HG03460 (cell line): ENCODE data around the gene CCDC66.

Source experiments
- ATAC-seq: cut with Tn5 transposase; IDR thresholded peaks from one replicate; pipeline ENCODE4 v1.9.1; 2021; ENCODE audit not compliant: unreplicated experiment

CCDC66 gene

GRCh38 chr3:56620371-56620770, 63.4 kb downstream of the CCDC66 start:
- ATAC-seq: no peak

- ATAC-seq: no peak
Observed at GRCh38 chr3:56621681-56622080, 64.7 kb downstream of the CCDC66 start.

GRCh38 chr3:56622381-56622780, 65.4 kb downstream of the CCDC66 start:
- no peak for ATAC-seq

GRCh38 chr3:56624725-56625124, 67.8 kb downstream of the CCDC66 start:
- no peak for ATAC-seq

GRCh38 chr3:56629047-56629446, 72.1 kb downstream of the CCDC66 start:
- peak; percentile 80 for ATAC-seq

- peak; percentile 30 for ATAC-seq
Observed at GRCh38 chr3:56629451-56629850, 72.5 kb downstream of the CCDC66 start.

- no peak for ATAC-seq
Observed at GRCh38 chr3:56630966-56631365, 74.0 kb downstream of the CCDC66 start.

GRCh38 chr3:56633181-56633580, 76.2 kb downstream of the CCDC66 start:
- ATAC-seq: no peak

- ATAC-seq: no peak
Observed at GRCh38 chr3:56633602-56634535, 76.9 kb downstream of the CCDC66 start.

GRCh38 chr3:56645407-56645806, 88.4 kb downstream of the CCDC66 start:
- no peak for ATAC-seq

- ATAC-seq: no peak
Observed at GRCh38 chr3:56654460-56654859, 97.5 kb downstream of the CCDC66 start.

GRCh38 chr3:56655709-56656108, 98.7 kb downstream of the CCDC66 start:
- ATAC-seq: no peak

- ATAC-seq: no peak
Observed at GRCh38 chr3:56664823-56665222, 107.8 kb downstream of the CCDC66 start.

GRCh38 chr3:56667973-56668579, 111.1 kb downstream of the CCDC66 start:
- ATAC-seq: no peak
